PC-9 (cell line): Measurements from ENCODE around the gene HTRA3. TPM values are rescaled to one million over a fixed set of nuclear protein-coding genes. Genes with fewer than 3 reads are reported as not detected.

Experiments used
- BruUV-seq: library from RNA; stranded (reverse); fragments of 400-500 nt; replicated peaks from 2 replicates; lab custom pipeline; 2021; lab: Mats Ljungman, UMichigan
- CTCF ChIA-PET: fragments of 300-600 bp; sonication (Branson Sonifier 250); formaldehyde crosslinking; loops from one replicate; lab custom pipeline; 2022; ENCODE audit warnings: antibody characterized with exemption; lab: Charles Lee
- POLR2A ChIA-PET: fragments of 300-600 bp; sonication (Branson Sonifier 250); formaldehyde crosslinking; loops from one replicate; lab custom pipeline; 2022; ENCODE audit warnings: antibody characterized with exemption; ENCODE audit not compliant: unreplicated experiment; lab: Charles Lee
- DNase-seq, 2 experiments: peaks; one replicate each; pipeline versions ENCODE4 v3.0.0 to v3.0.0-alpha.2; 2015 to 2022; ENCODE audit warnings: mixed read lengths in 1 of 2
- H2AFZ ChIP-seq: fragments of 200-600 bp; sonication (generic); 2 replicates; pipeline ENCODE4 v1.8.1; 2017; ENCODE audit warnings: antibody characterized with exemption
- H3F3A ChIP-seq: fragments of 200-600 bp; sonication (generic); 2 replicates; pipeline ENCODE4 v1.8.1; 2017; ENCODE audit warnings: antibody characterized with exemption, mild to moderate bottlenecking, low read depth; ENCODE audit not compliant: insufficient read depth
- H3K27ac ChIP-seq: fragments of 200-600 bp; sonication (generic); 2 replicates; pipeline ENCODE4 v1.6.1; 2016; ENCODE audit warnings: mixed run types
- H3K27me3 ChIP-seq: fragments of 200-600 bp; sonication (generic); 2 replicates; pipeline ENCODE4 v1.6.1; 2016; ENCODE audit warnings: low read depth, mixed run types; ENCODE audit not compliant: insufficient read depth
- H3K36me3 ChIP-seq: fragments of 200-600 bp; sonication (generic); 2 replicates; pipeline ENCODE4 v1.6.1; 2016; ENCODE audit warnings: low read depth, mixed run types
- H3K4me1 ChIP-seq: fragments of 200-600 bp; sonication (generic); replicated peaks from 2 replicates; pipeline ENCODE4 v1.6.1; 2016; ENCODE audit warnings: mixed run types; ENCODE audit not compliant: insufficient read depth
- H3K4me2 ChIP-seq: fragments of 200-600 bp; sonication (generic); 2 replicates; pipeline ENCODE4 v1.6.1; 2017; ENCODE audit warnings: mixed run types
- H3K4me3 ChIP-seq: fragments of 200-600 bp; sonication (generic); 2 replicates; pipeline ENCODE4 v1.6.1; 2016; ENCODE audit warnings: mixed run types
- H3K79me2 ChIP-seq: fragments of 200-600 bp; sonication (generic); 2 replicates; pipeline ENCODE4 v1.6.1; 2017; ENCODE audit warnings: low read depth, mixed run types
- H3K9me2 ChIP-seq: fragments of 200-600 bp; sonication (generic); 2 replicates; pipeline ENCODE4 v1.8.1; 2017; ENCODE audit warnings: mild to moderate bottlenecking; ENCODE audit not compliant: insufficient read depth
- H3K9me3 ChIP-seq: fragments of 200-600 bp; sonication (generic); 2 replicates; pipeline ENCODE4 v1.8.1; 2016; ENCODE audit warnings: low read depth; ENCODE audit not compliant: insufficient read depth
- H4K20me1 ChIP-seq: fragments of 200-600 bp; sonication (generic); 2 replicates; pipeline ENCODE4 v1.8.1; 2017; ENCODE audit not compliant: insufficient read depth
- CTCF ChIP-seq: fragments of 200-600 bp; sonication (generic); conservative IDR thresholded peaks from 2 replicates; pipeline ENCODE4 v1.6.1; 2017; ENCODE audit warnings: mixed run types, antibody characterized with exemption, mild to moderate bottlenecking, moderate library complexity
- EZH2 ChIP-seq: fragments of 200-600 bp; sonication (generic); IDR thresholded peaks from 2 replicates; pipeline ENCODE4 v1.8.0; 2017; ENCODE audit warnings: antibody characterized with exemption, low read depth
- intact Hi-C: fragments of 100-400 bp; cut with micrococcal nuclease; formaldehyde crosslinking; loops from one replicate; pipeline ENCODE4 v1.10.0; 2022; ENCODE audit not compliant: unreplicated experiment
- total RNA-seq: library from RNA; stranded (reverse); gene quantifications from 2 replicates; pipeline ENCODE4 v1.2.3, GENCODE V29; 2021

The HTRA3 gene
- total RNA-seq, 1 experiment from 2014 or later = 14.1 TPM

- no peaks in the 10 kb centered on the region for H3K79me2 ChIP-seq
- H3F3A ChIP-seq = no peaks in the 10 kb centered on the region
- H3K36me3 ChIP-seq = no peaks in the 10 kb centered on the region
- no peak overlapping the region for H2AFZ ChIP-seq
- no peaks in the 10 kb centered on the region for H3K27me3 ChIP-seq
- TF ChIP-seq CTCF (no peak), EZH2 (no peak)
- BruUV-seq = no TSS peak
- intact Hi-C loops = no loop called here
- no peak for DNase-seq
- no peaks in the 10 kb centered on the region for H3K9me2 ChIP-seq
- POLR2A ChIA-PET = no interaction called here
- no peaks in the 10 kb centered on the region for H3K9me3 ChIP-seq
- no peaks in the 10 kb centered on the region for H3K4me1 ChIP-seq
- no peaks in the 10 kb centered on the region for H4K20me1 ChIP-seq
- H3K4me3 ChIP-seq = no peak overlapping the region
- no peak overlapping the region for H3K27ac ChIP-seq
- CTCF ChIA-PET = no interaction called here
- no peak overlapping the region for H3K4me2 ChIP-seq
These were observed 17.3 kb downstream of the HTRA3 start for GRCh38 chr4:8286719-8287342.

DNA sequence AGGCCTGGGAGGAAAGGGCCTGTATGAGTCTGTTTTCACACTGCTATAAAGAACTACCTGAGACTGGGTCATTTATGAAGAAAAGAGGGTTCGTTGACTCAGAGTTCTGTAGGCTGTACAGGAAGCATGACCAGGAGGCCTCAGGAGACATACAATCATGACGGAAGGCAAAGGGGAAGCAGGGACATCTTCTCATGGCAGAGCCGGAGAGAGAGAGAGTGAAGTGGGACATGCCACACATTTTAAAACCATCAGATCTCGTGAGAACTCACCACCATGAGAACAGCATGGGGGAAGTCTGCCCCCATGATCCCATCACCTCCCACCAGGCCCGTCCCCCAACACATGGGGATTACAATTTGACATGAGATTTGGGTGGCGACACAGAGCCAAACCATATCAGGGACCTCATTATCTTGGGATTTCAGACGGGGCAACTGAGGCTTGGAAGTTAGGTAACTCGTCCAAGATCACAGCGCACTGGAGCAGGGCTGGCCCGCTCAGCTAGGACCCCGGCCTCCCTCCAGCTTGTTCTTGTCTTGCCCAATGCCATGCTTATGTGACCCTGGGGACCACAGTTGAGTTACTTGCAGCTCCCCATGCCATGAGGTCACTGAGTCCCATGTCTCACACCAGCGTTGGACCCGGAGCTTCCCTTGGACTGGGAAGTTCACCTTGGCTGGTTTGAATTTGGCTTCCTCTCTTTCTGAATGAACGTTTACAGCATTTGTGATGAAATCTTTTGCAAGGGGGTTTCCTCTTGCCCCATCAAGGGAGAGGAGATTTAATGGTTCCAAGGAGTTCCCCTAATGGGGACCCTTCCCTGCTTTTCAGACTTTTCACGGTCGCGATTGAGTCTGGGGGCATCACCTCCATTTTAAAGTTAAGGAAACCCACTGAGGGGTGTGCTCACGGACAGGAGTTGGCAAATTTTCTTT, 18.1 kb downstream of the HTRA3 start:
- CTCF ChIA-PET = no interaction called here

GRCh38 chr4:8289151-8289750, 19.7 kb downstream of the HTRA3 start:
- no TSS peak for BruUV-seq
- Histone ChIP-seq H3K79me2 (no peaks in the 10 kb centered on the region), H3K27ac (no peak overlapping the region), H3K4me1 (no peaks in the 10 kb centered on the region), H3F3A (no peaks in the 10 kb centered on the region), H4K20me1 (no peaks in the 10 kb centered on the region), H3K9me3 (no peaks in the 10 kb centered on the region), H3K4me3 (no peak overlapping the region), H2AFZ (no peak overlapping the region), H3K36me3 (no peaks in the 10 kb centered on the region), H3K27me3 (no peaks in the 10 kb centered on the region), H3K9me2 (no peaks in the 10 kb centered on the region), H3K4me2 (no peak overlapping the region)
- intact Hi-C loops = no loop called here
- CTCF ChIA-PET = interaction anchor here (0.7 kb wide), 1 partner anchor 129 kb away, joined by 8 read pairs; no protein-coding TSS in a partner anchor
- no peak for TF ChIP-seq EZH2
- TF ChIP-seq CTCF = no peak
- peak in 1 of 2 experiments; percentile 31 for DNase-seq
- POLR2A ChIA-PET = interaction anchor here (0.5 to 0.6 kb wide), 2 partner anchors 18 to 329 kb away, joined by 3 to 4 read pairs; no protein-coding TSS in a partner anchor

More for the DNA sequence above, 18.1 kb downstream of the HTRA3 start:
- no peak for DNase-seq
- Histone ChIP-seq H3K27me3 (no peaks in the 10 kb centered on the region), H3K27ac (no peak overlapping the region), H3K4me1 (no peaks in the 10 kb centered on the region), H2AFZ (no peak overlapping the region), H4K20me1 (no peaks in the 10 kb centered on the region), H3K4me3 (no peak overlapping the region), H3K79me2 (no peaks in the 10 kb centered on the region), H3K4me2 (no peak overlapping the region), H3F3A (no peaks in the 10 kb centered on the region), H3K36me3 (no peaks in the 10 kb centered on the region), H3K9me2 (no peaks in the 10 kb centered on the region), H3K9me3 (no peaks in the 10 kb centered on the region)
- intact Hi-C loops = no loop called here
- BruUV-seq = no TSS peak
- POLR2A ChIA-PET = no interaction called here
- no peak for TF ChIP-seq EZH2
